Astrocyte (in vitro differentiated cells and primary cell): ENCODE data around the gene VRK3. TPM values are rescaled to one million over a fixed set of nuclear protein-coding genes. Genes with fewer than 3 reads are reported as not detected.

Experiments
- DNase-seq: peaks from one replicate; pipeline ENCODE4 v3.0.0-alpha.2; 2010; ENCODE audit warnings: low read depth
- FAIRE-seq: peaks from 2 replicates; lab custom pipeline; 2011; peaks lifted over from hg19 to GRCh38; lab: Jason Lieb, UNC
- H2AFZ ChIP-seq: 2 replicates; pipeline ENCODE4 v1.6.0; 2012; ENCODE audit warnings: low read depth, low read length, inconsistent platforms
- H3K27ac ChIP-seq: 2 replicates; pipeline ENCODE4 v1.5.1; 2011; ENCODE audit warnings: low read depth, low read length, inconsistent platforms
- H3K27me3 ChIP-seq: 2 replicates; pipeline ENCODE4 v1.6.0; 2011; ENCODE audit warnings: low read length, inconsistent platforms; ENCODE audit not compliant: insufficient read depth
- H3K36me3 ChIP-seq: 2 replicates; pipeline ENCODE4 v1.5.1; 2011; ENCODE audit warnings: low read length, inconsistent platforms; ENCODE audit not compliant: insufficient read depth
- H3K4me1 ChIP-seq: 2 replicates; pipeline ENCODE4 v1.5.1; 2011; ENCODE audit warnings: low read length, inconsistent platforms; ENCODE audit not compliant: insufficient read depth
- H3K4me2 ChIP-seq: 2 replicates; pipeline ENCODE4 v1.6.0; 2012; ENCODE audit warnings: low read length, inconsistent platforms
- H3K4me3 ChIP-seq: 2 replicates; pipeline ENCODE4 v1.5.1; 2011; ENCODE audit warnings: low read depth, mild to moderate bottlenecking, low read length, inconsistent platforms; ENCODE audit not compliant: insufficient read depth
- H3K79me2 ChIP-seq: 2 replicates; pipeline ENCODE4 v1.6.0; 2012; ENCODE audit warnings: mild to moderate bottlenecking, low read length, inconsistent platforms; ENCODE audit not compliant: insufficient read depth
- H3K9ac ChIP-seq: 2 replicates; pipeline ENCODE4 v1.6.0; 2012; ENCODE audit warnings: mild to moderate bottlenecking, low read length, inconsistent platforms
- H3K9me3 ChIP-seq: 2 replicates; pipeline ENCODE4 v1.5.1; 2012; ENCODE audit warnings: low read depth, mild to moderate bottlenecking, low read length, inconsistent platforms; ENCODE audit not compliant: insufficient read depth
- H4K20me1 ChIP-seq: 2 replicates; pipeline ENCODE4 v1.6.0; 2012; ENCODE audit warnings: low read length, inconsistent platforms; ENCODE audit not compliant: insufficient read depth
- H3K27ac Mint-ChIP-seq: one replicate; pipeline ENCODE4 v1.8.0; 2021; ENCODE audit warnings: mild to moderate bottlenecking, mixed read lengths; ENCODE audit not compliant: unreplicated experiment
- H3K27me3 Mint-ChIP-seq: one replicate; pipeline ENCODE4 v1.8.0; 2021; ENCODE audit warnings: low read depth, mixed read lengths; ENCODE audit not compliant: unreplicated experiment
- H3K36me3 Mint-ChIP-seq: one replicate; pipeline ENCODE4 v1.8.0; 2021; ENCODE audit warnings: low read depth, mixed read lengths; ENCODE audit not compliant: unreplicated experiment
- H3K4me1 Mint-ChIP-seq: one replicate; pipeline ENCODE4 v1.8.0; 2021; ENCODE audit warnings: low read depth, mixed read lengths; ENCODE audit not compliant: unreplicated experiment
- H3K4me3 Mint-ChIP-seq: one replicate; pipeline ENCODE4 v1.8.0; 2021; ENCODE audit warnings: mild to moderate bottlenecking, moderate library complexity, mixed read lengths; ENCODE audit not compliant: unreplicated experiment
- H3K9me3 Mint-ChIP-seq: one replicate; pipeline ENCODE4 v1.8.0; 2021; ENCODE audit warnings: mild to moderate bottlenecking, mixed read lengths; ENCODE audit not compliant: unreplicated experiment
- CTCF ChIP-seq: IDR thresholded peaks from 2 replicates; pipeline ENCODE4 v1.5.1; 2011; ENCODE audit warnings: low read depth, mild to moderate bottlenecking, inconsistent platforms, low read length, moderate library complexity; ENCODE audit not compliant: insufficient read depth
- EZH2 ChIP-seq: IDR thresholded peaks from 2 replicates; pipeline ENCODE4 v1.6.1; 2012; ENCODE audit warnings: mild to moderate bottlenecking, low read length, inconsistent platforms; ENCODE audit not compliant: insufficient read depth
- total RNA-seq: library from RNA; stranded (reverse); gene quantifications from 2 replicates; pipeline ENCODE4 v1.2.1, GENCODE V29; 2021

VRK3 gene
- total RNA-seq, 1 donor from 2014 or later = 33.0 TPM

GRCh38 chr19:50001775-50002174 lies 23.4 kb downstream of the VRK3 start:
- Histone ChIP-seq H3K4me3 (no peak overlapping the region), H3K27ac (no peak overlapping the region), H3K4me2 (no peak overlapping the region), H3K27me3 (no peaks in the 10 kb centered on the region), H2AFZ (no peak overlapping the region), H3K9me3 (no peaks in the 10 kb centered on the region), H3K79me2 (no peaks in the 10 kb centered on the region), H3K4me1 (peaks cover 13% of the 10 kb centered on the region), H3K36me3 (peaks cover 12% of the 10 kb centered on the region), H4K20me1 (peaks cover 60% of the 10 kb centered on the region), H3K9ac (no peak overlapping the region)
- H3K4me3 Mint-ChIP-seq = no peak overlapping the region
- H3K4me1 Mint-ChIP-seq = peaks cover 9% of the 10 kb centered on the region
- no peaks in the 10 kb centered on the region for H3K9me3 Mint-ChIP-seq
- no peak for TF ChIP-seq EZH2
- no peak for TF ChIP-seq CTCF
- no peak for FAIRE-seq
- peaks cover 37% of the 10 kb centered on the region for H3K36me3 Mint-ChIP-seq
- H3K27me3 Mint-ChIP-seq = no peaks in the 10 kb centered on the region
- no peak for DNase-seq
- no peak overlapping the region for H3K27ac Mint-ChIP-seq

- Histone ChIP-seq H3K36me3 (peaks cover 12% of the 10 kb centered on the region), H3K9me3 (no peaks in the 10 kb centered on the region), H2AFZ (no peak overlapping the region), H3K9ac (no peak overlapping the region), H3K4me1 (peaks cover 13% of the 10 kb centered on the region), H3K27ac (no peak overlapping the region), H3K4me2 (no peak overlapping the region), H3K27me3 (no peaks in the 10 kb centered on the region), H3K79me2 (no peaks in the 10 kb centered on the region), H4K20me1 (peaks cover 60% of the 10 kb centered on the region), H3K4me3 (no peak overlapping the region)
- H3K4me3 Mint-ChIP-seq = no peak overlapping the region
- H3K27me3 Mint-ChIP-seq = no peaks in the 10 kb centered on the region
- H3K9me3 Mint-ChIP-seq = no peaks in the 10 kb centered on the region
- peaks cover 9% of the 10 kb centered on the region for H3K4me1 Mint-ChIP-seq
- FAIRE-seq (no peak), DNase-seq (no peak)
- TF ChIP-seq EZH2 = no peak
- no peak overlapping the region for H3K27ac Mint-ChIP-seq
- peaks cover 39% of the 10 kb centered on the region for H3K36me3 Mint-ChIP-seq
These were observed 24.2 kb downstream of the VRK3 start for GRCh38 chr19:50000841-50001557.

GRCh38 chr19:50000038-50000840 lies 24.9 kb downstream of the VRK3 start:
- TF ChIP-seq EZH2 = no peak
- no peak for TF ChIP-seq CTCF
- no peak overlapping the region for H3K27ac Mint-ChIP-seq
- H3K4me1 Mint-ChIP-seq = peaks cover 9% of the 10 kb centered on the region
- peaks cover 12% of the 10 kb centered on the region for H3K36me3 ChIP-seq
- H3K4me3 ChIP-seq = no peak overlapping the region
- no peak overlapping the region for H2AFZ ChIP-seq
- peaks cover 55% of the 10 kb centered on the region for H4K20me1 ChIP-seq
- no peaks in the 10 kb centered on the region for H3K9me3 ChIP-seq
- H3K79me2 ChIP-seq = no peaks in the 10 kb centered on the region
- no peaks in the 10 kb centered on the region for H3K27me3 Mint-ChIP-seq
- no peaks in the 10 kb centered on the region for H3K27me3 ChIP-seq
- no peak for FAIRE-seq
- no peaks in the 10 kb centered on the region for H3K9me3 Mint-ChIP-seq
- H3K4me3 Mint-ChIP-seq = no peak overlapping the region
- DNase-seq = no peak
- peaks cover 13% of the 10 kb centered on the region for H3K4me1 ChIP-seq
- no peak overlapping the region for H3K9ac ChIP-seq
- H3K27ac ChIP-seq = no peak overlapping the region
- no peak overlapping the region for H3K4me2 ChIP-seq
- H3K36me3 Mint-ChIP-seq = peaks cover 39% of the 10 kb centered on the region
